NCI-H1048 (cell line): ENCODE data around the gene CADM1.

Source experiments
- DNase-seq: peaks from one replicate; lab custom pipeline; 2025; lab: John Stamatoyannopoulos, UW

Gene CADM1

GRCh38 chr11:115317277-115318185, 186.7 kb downstream of the CADM1 start:
- DNase-seq, result no peak

- no peak for DNase-seq
These were observed 187.5 kb downstream of the CADM1 start for GRCh38 chr11:115316696-115317095.

- no peak for DNase-seq
These were observed 189.8 kb downstream of the CADM1 start for GRCh38 chr11:115314330-115314920.

GRCh38 chr11:115313224-115313838, 190.9 kb downstream of the CADM1 start:
- DNase-seq, result no peak

- no peak for DNase-seq
These were observed 192.3 kb downstream of the CADM1 start for GRCh38 chr11:115311949-115312348.

DNA sequence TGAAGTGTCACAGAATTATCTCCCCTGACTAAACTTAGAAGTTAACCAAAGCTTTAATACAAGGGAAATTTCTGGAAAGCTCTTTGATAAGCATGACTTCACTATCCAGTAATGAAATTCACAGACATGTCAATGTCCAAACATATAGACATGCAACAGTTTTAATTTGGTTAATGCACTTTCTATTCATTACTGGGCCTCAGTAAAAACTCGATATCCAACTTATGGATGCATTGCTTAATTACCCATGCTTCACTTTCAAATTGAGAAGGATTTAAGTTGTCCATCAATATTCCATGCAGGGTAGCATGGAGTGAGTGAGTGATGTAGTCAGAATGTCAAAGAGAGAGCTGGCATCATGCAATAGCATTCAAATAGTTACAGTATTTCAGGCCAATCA, 197.5 kb downstream of the CADM1 start:
- DNase-seq, result no peak

GRCh38 chr11:115304774-115305472, 199.3 kb downstream of the CADM1 start:
- no peak for DNase-seq

DNA sequence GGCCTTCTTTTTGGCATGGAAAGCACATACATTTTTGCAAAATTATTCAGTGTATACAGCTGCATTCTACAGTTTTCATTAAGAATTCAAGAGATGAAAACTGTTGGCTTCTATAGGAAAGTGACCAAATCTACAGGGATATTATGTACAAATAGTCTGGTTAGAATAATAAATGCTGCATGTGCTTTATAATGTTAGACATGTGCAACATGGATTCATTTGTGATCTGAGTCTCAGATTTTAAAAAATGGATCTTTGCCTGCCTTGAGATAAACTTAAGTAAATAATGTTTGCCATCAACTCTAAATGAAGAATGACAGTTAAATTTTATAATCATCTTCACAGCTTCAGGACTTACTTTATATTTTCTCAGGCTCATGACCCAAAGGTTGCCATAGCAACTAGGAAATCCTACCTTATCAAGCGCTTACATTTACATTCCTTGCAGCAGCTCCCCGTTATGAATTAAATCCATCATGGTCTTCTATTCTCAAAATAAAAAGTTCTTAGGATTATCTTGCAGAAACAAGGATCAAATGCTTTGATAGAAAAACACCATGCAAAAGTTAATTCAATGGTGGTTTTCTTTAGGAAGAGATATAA, 200.2 kb downstream of the CADM1 start:
- DNase-seq, result no peak

- no peak for DNase-seq
These were observed 201.1 kb downstream of the CADM1 start for GRCh38 chr11:115302946-115303703.

GRCh38 chr11:115300660-115301428, 203.4 kb downstream of the CADM1 start:
- no peak for DNase-seq

DNA sequence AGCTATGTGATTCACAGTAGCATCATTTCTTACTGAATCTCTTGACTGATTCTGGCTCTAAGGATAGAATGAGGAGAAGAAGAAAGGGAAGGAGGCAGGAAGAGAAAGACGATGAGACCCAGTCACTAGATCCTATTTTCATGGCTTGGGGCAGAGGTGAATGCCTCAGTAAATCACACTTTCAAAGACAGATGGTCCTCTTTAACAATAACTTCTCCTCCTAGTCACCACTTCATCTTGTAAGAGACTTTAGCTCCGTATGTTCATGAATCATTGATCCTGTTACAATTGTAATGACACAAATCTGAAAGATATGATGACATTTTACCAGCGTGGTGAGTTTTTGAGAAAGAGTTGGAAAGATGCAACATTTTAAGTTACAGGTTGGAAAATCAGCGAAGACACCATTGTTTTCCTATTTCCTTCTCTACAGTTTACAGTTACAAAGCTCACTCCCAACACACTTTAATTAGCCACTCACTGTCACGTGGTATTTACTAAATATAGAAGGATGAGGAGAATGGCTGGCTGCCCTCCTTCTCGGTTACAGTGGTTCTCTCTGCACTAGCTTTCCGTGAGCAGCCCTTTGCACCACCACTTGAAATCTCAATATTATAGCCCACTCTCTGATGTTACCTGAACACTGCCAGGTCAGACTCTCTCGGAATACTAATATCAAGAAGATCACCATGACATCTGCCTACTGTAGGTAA, 205.8 kb downstream of the CADM1 start:
- no peak for DNase-seq

GRCh38 chr11:115297330-115297729, 206.9 kb downstream of the CADM1 start:
- no peak for DNase-seq

DNA sequence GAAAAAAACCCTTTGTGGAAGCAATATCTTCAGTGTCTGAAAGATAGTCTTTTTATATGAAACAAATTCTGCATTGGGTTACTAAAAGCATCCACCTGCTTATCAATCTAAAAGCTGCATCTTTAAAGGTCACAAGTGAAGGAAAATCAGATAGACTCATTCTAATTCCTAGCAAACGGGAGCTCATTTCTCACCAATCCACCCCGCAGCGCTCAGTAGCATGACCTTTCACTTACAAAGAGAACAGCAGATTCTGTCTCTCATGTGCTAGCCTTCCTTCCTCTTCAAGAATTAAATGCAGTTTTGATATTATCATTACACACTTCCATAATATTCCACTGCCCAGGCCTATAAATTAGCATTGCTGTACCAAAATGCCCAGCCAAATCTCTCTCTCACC, 212.9 kb downstream of the CADM1 start:
- DNase-seq, result no peak

DNA sequence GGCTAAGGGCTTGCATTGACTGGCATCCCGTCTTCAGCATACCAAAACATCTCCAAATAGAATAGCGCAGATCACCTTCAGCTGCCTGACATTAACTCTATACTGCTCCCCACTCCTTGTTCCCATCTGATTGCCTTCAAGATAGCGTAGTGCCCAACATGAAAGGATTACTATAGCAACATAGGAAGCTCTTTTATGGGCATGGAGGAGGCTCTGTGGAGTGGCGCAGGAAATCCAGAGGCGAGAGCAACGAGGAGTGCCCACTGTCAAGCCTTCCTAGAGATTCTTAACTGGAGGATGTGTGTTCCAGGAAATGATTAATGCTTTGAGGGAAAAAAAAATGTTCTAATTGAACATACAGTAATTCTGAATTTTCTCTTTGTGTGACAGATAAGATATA, 213.3 kb downstream of the CADM1 start:
- no peak for DNase-seq

- no peak for DNase-seq
These were observed 213.7 kb downstream of the CADM1 start for GRCh38 chr11:115290479-115290878.

DNA sequence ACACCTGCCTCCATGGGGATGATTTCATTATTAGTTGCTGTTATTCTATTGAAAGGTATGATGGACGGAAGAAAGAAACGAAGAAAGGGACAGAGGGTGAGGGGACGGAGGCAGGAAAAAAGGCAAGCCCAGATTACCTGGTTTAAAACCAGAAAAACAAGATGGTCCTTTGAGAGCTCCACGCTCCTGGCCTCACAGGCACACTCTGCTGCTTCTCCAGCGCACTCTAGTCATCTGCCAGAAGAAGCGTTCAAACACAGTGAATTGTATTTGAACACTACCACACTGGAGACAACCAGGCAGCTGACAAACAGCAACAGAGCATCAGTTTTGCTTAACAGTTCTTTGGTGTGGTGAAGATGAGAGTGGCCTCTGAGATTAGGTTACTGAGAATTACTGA, 216.9 kb downstream of the CADM1 start:
- DNase-seq, result no peak

DNA sequence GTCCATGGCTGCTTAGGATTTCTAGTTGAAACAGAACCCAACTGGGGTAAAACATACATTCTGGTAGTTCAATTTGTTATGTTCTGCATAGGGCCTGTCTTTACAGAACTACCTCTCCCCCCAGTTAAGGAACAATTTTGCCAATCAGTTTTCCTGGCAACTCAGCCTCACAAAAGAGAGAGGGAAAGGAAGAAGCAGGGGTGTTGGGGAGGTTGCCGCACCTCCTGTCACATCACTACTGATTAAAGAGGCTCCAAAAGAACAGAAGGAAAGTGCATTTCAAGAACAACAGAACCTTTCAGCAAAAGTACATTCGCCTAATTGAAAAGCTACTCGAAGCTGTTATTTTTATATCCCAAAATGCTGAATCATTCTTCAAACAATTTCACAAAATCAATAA, 217.6 kb downstream of the CADM1 start:
- DNase-seq, result no peak

- no peak for DNase-seq
These were observed 219.4 kb downstream of the CADM1 start for GRCh38 chr11:115284773-115285172.

GRCh38 chr11:115282923-115283322, 221.3 kb downstream of the CADM1 start:
- no peak for DNase-seq

DNA sequence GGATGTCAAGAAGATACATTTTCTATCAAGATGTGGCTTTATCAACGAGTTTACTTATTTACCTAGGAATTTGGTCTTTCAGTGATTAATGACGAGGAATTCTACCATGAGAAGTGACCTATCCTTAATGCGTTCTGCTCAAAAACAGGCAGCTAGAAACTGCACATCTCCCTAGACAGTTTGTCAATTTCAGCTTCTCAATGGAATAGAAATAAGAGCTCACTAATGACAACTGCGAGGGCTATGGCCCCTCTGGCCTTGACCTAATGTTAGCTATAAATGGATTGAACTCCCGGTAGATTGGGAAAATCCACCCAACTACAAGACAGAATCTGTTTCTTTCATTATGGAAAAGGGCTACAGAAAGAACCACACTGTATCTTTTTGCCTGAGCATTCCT, 223.4 kb downstream of the CADM1 start:
- DNase-seq, result no peak
